GM12892 (cell line): Measurements from ENCODE around the gene ZFYVE28.
"Not testable (repeated sequence)": the region's sequence is repeated elsewhere in the genome, so short reads cannot be mapped to it uniquely, and the experiment has no call there.

Source experiments
- DNase-seq: peaks from one replicate; pipeline ENCODE4 v3.0.0; 2011; ENCODE audit not compliant: insufficient read length
- FAIRE-seq: peaks from 2 replicates; lab custom pipeline; 2011; peaks lifted over from hg19 to GRCh38; lab: Jason Lieb, UNC
- POLR2A ChIP-seq: IDR thresholded peaks from 2 replicates; pipeline ENCODE4 v1.6.1; 2011; ENCODE audit warnings: low read depth, low read length, control low read depth
- POLR2AphosphoS5 ChIP-seq: IDR thresholded peaks from 2 replicates; pipeline ENCODE4 v1.6.1; 2011; ENCODE audit warnings: low read depth, low read length, control low read depth
- TAF1 ChIP-seq: IDR thresholded peaks from 2 replicates; pipeline ENCODE4 v1.6.1; 2011; ENCODE audit warnings: low read depth, mild to moderate bottlenecking, control low read depth, low read length, borderline replicate concordance

Gene ZFYVE28

GRCh38 chr4:2284161-2284933, 134.1 kb downstream of the ZFYVE28 start:
- FAIRE-seq (no peak), DNase-seq (no peak)
- no peak for TF ChIP-seq TAF1
- no peak for TF ChIP-seq POLR2AphosphoS5
- TF ChIP-seq POLR2A, result no peak

GRCh38 chr4:2283199-2283711, 135.2 kb downstream of the ZFYVE28 start:
- FAIRE-seq (no peak), DNase-seq (no peak)
- no peak for TF ChIP-seq POLR2AphosphoS5
- TF ChIP-seq POLR2A, result no peak
- TF ChIP-seq TAF1, result no peak

- TF ChIP-seq POLR2A, result no peak
- no peak for DNase-seq
- FAIRE-seq, result peak; percentile 92
Measured at GRCh38 chr4:2281575-2282343, 136.7 kb downstream of the ZFYVE28 start.

- FAIRE-seq (no peak), DNase-seq (no peak)
- no peak for TF ChIP-seq POLR2AphosphoS5
- TF ChIP-seq POLR2A, result no peak
- TF ChIP-seq TAF1, result no peak
Measured at GRCh38 chr4:2280531-2281300, 137.7 kb downstream of the ZFYVE28 start.

GRCh38 chr4:2277956-2278355, 140.5 kb downstream of the ZFYVE28 start:
- FAIRE-seq, result no peak
- TF ChIP-seq POLR2AphosphoS5 (no peak), TAF1 (no peak), POLR2A (no peak)
- no peak for DNase-seq

GRCh38 chr4:2276581-2277325, 141.7 kb downstream of the ZFYVE28 start:
- FAIRE-seq (no peak), DNase-seq (no peak)
- no peak for TF ChIP-seq POLR2A
- TF ChIP-seq POLR2AphosphoS5, result no peak
- TF ChIP-seq TAF1, result no peak

GRCh38 chr4:2275546-2276251, 142.7 kb downstream of the ZFYVE28 start:
- no peak for TF ChIP-seq POLR2A
- no peak for FAIRE-seq
- DNase-seq, result no peak

- not testable (repeated sequence) for DNase-seq, FAIRE-seq
Measured at GRCh38 chr4:2275044-2275397, 143.4 kb downstream of the ZFYVE28 start.

- FAIRE-seq (no peak), DNase-seq (no peak)
- TF ChIP-seq POLR2A, result no peak
- no peak for TF ChIP-seq POLR2AphosphoS5
- no peak for TF ChIP-seq TAF1
Measured at GRCh38 chr4:2274320-2275043, 144.0 kb downstream of the ZFYVE28 start.

GRCh38 chr4:2273657-2274319, 144.7 kb downstream of the ZFYVE28 start:
- no peak for FAIRE-seq
- no peak for DNase-seq
- TF ChIP-seq POLR2AphosphoS5, result no peak
- no peak for TF ChIP-seq POLR2A
- no peak for TF ChIP-seq TAF1
